Measurements from ENCODE around the gene MCM8.

DNA sequence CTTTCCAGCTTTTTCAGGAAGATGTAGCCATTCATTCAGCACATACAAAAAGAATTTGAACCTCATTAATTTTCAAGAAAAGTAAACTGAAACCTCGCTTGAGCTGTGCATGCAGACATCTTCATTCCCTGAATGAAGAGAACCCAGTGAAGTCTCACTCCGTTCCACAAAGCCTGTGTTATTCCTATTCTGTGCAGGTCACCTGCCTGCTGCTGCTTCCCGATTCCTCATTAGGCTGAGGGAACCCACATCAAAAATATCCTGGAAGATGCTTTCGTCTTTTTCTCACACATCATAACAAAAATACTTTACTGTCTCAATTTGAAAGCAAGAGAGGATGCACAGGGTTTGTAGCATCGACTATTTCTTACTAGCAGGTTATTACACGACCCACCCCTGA, 40.3 kb upstream of the MCM8 start:
- TF ChIP-seq CTCF (IDR thresholded peaks at IDR 0.05; ENCODE audit: poor library complexity) (no peak), EZH2phosphoT487 (IDR thresholded peaks at IDR 0.05; ENCODE audit: low read depth, severe bottlenecking, unreplicated experiment) (no peak), EZH2 (IDR thresholded peaks at IDR 0.05; ENCODE audit: borderline replicate concordance) (no peak)

Measured in hepatocyte (in vitro differentiated cells).